ENCODE results near the gene SCARB1. TPM values are rescaled to one million over a fixed set of nuclear protein-coding genes. Genes with fewer than 3 reads are reported as not detected.

SCARB1 gene
- total and polyA plus RNA-seq, 2 of the 13 experiments (the other 11 are each of a cell fraction or from before 2014, with no cell fraction given) = 63.4 to 160 TPM

DNA sequence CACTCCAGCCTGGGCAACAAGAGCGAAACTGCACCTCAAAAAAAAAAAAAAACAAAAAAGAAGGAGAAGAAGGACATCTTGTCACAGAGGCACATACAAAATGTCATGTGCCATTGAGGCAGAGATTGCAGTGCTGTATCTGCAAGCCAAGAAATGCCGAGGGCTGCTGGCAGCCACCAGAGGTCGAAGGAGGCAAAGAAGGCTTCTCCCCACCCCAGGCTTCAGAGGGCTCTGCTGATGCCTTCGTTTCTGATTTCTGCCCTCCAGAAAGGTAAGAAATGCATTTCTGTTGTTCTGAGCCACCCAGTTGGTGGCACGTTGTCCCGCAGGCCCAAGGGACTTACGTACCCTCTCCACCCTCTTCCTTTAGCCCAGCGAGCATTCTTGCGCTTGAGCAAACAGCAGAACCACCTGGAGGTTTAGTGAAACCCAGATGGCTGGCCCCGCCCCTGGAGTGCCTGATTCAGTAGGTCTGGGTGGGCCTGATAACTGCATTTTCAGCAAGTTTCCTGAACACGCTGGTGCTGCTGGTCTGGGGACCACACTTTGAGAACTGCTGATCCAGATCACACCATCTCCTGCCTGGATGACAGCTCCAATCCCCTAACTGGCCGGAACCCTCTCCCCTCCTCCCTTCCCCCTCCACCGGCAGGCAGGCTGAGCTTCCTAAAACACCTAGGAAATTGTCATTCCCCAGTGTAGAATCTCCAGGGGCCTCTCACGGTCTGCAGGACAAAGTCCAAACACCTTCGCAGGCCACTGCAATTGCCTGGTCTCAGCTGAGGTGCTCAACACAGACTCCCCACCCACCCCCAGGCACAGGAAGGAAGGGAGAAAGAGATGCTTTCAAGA, 21.1 kb upstream of the SCARB1 start (continued):
- peak; percentile 87 for TF ChIP-seq ZNF687 (CRISPR knock-in tag; IDR thresholded peaks at IDR 0.05)
- TF ChIP-seq ZFP36 (IDR thresholded peaks at IDR 0.05; ENCODE audit: borderline replicate concordance, low read depth, low read length, partially characterized antibody) = no peak
- no peak for TF ChIP-seq NFIC (IDR thresholded peaks at IDR 0.05; ENCODE audit: low read length)
- no peak for TF ChIP-seq ZNF44 (CRISPR knock-in tag; IDR thresholded peaks at IDR 0.05)
- no peak for TF ChIP-seq ZNF24 (IDR thresholded peaks at IDR 0.05)
- TF ChIP-seq PREB (CRISPR knock-in tag; IDR thresholded peaks at IDR 0.05) = no peak
- TF ChIP-seq ATF7 (IDR thresholded peaks at IDR 0.05) = no peak
- no peak for TF ChIP-seq ATF7 (CRISPR knock-in tag; IDR thresholded peaks at IDR 0.05)
- no peak for TF ChIP-seq ZNF143 (CRISPR knock-in tag; IDR thresholded peaks at IDR 0.05)
- TF ChIP-seq ZBTB2 (CRISPR knock-in tag; IDR thresholded peaks at IDR 0.05; ENCODE audit: low read depth) = no peak
- no peak for TF ChIP-seq AHR (CRISPR knock-in tag; IDR thresholded peaks at IDR 0.05)
- TF ChIP-seq, protein P1, sequence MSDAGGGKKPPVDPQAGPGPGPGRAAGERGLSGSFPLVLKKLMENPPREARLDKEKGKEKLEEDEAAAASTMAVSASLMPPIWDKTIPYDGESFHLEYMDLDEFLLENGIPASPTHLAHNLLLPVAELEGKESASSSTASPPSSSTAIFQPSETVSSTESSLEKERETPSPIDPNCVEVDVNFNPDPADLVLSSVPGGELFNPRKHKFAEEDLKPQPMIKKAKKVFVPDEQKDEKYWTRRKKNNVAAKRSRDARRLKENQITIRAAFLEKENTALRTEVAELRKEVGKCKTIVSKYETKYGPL (CRISPR knock-in tag; IDR thresholded peaks at IDR 0.05) = no peak
- peak; percentile 30; the same call in 1 of the 2 replicates for TF ChIP-seq NR2F2 (IDR thresholded peaks at IDR 0.05; ENCODE audit: borderline replicate concordance, low read depth)
- TF ChIP-seq ZNF580 (CRISPR knock-in tag; IDR thresholded peaks at IDR 0.05; ENCODE audit: borderline replicate concordance, low read depth) = peak; percentile 64; the same call in 1 of the 2 replicates
- TF ChIP-seq, protein P2, sequence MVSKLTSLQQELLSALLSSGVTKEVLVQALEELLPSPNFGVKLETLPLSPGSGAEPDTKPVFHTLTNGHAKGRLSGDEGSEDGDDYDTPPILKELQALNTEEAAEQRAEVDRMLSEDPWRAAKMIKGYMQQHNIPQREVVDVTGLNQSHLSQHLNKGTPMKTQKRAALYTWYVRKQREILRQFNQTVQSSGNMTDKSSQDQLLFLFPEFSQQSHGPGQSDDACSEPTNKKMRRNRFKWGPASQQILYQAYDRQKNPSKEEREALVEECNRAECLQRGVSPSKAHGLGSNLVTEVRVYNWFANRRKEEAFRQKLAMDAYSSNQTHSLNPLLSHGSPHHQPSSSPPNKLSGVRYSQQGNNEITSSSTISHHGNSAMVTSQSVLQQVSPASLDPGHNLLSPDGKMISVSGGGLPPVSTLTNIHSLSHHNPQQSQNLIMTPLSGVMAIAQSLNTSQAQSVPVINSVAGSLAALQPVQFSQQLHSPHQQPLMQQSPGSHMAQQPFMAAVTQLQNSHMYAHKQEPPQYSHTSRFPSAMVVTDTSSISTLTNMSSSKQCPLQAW (CRISPR knock-in tag; IDR thresholded peaks at IDR 0.05) = peak; percentile 65; the same call in 1 of the 2 replicates
- no peak for TF ChIP-seq ISX (CRISPR knock-in tag; conservative IDR thresholded peaks at IDR 0.05)
- no peak for TF ChIP-seq ZNF768 (CRISPR knock-in tag; IDR thresholded peaks at IDR 0.05)
- no peak for TF ChIP-seq IRX3 (CRISPR knock-in tag; IDR thresholded peaks at IDR 0.05; ENCODE audit: borderline replicate concordance, low read depth)
